GM21723 (cell line): ENCODE results near the gene TXNDC2.
A peak's percentile ranks its signal among the peaks of the same experiment; 100 is the strongest.
"Not testable (repeated sequence)": the region's sequence is repeated elsewhere in the genome, so short reads cannot be mapped to it uniquely, and the experiment has no call there.

ENCODE experiments used
- ATAC-seq: cut with Tn5 transposase; IDR thresholded peaks from one replicate; pipeline ENCODE4 v1.9.1; 2021; ENCODE audit warnings: mild to moderate bottlenecking, moderate library complexity; ENCODE audit not compliant: unreplicated experiment

Gene TXNDC2

GRCh38 chr18:9911226-9911625, 25.5 kb downstream of the TXNDC2 start:
- no peak for ATAC-seq

- not testable (repeated sequence) for ATAC-seq
These were observed 26.5 kb downstream of the TXNDC2 start for GRCh38 chr18:9912285-9912684.

- ATAC-seq = peak; percentile 1
These were observed 27.4 kb downstream of the TXNDC2 start for GRCh38 chr18:9913151-9913525.

GRCh38 chr18:9913526-9914333, 28.0 kb downstream of the TXNDC2 start, which contains the start of gene VAPA:
Gene VAPA (plus strand): TSS chr18:9914016. CDS start chr18:9914257, 241 bp downstream.
- ATAC-seq = peak; percentile 84

GRCh38 chr18:9914334-9914583, 28.5 kb downstream of the TXNDC2 start:
- peak; percentile 15 for ATAC-seq

GRCh38 chr18:9914584-9915290, 29.0 kb downstream of the TXNDC2 start:
- peak; percentile 37 for ATAC-seq

- ATAC-seq = no peak
These were observed 29.7 kb downstream of the TXNDC2 start for GRCh38 chr18:9915291-9916076.

GRCh38 chr18:9916077-9916639, 30.4 kb downstream of the TXNDC2 start:
- ATAC-seq = no peak

GRCh38 chr18:9916808-9917207, 31.0 kb downstream of the TXNDC2 start:
- ATAC-seq = no peak

GRCh38 chr18:9918016-9918680, 32.4 kb downstream of the TXNDC2 start:
- ATAC-seq = no peak

GRCh38 chr18:9919564-9920232, 33.9 kb downstream of the TXNDC2 start:
- ATAC-seq = no peak

GRCh38 chr18:9922592-9923311, 37.0 kb downstream of the TXNDC2 start:
- no peak for ATAC-seq

- ATAC-seq = no peak
These were observed 38.7 kb downstream of the TXNDC2 start for GRCh38 chr18:9924371-9924943.

GRCh38 chr18:9925369-9925768, 39.6 kb downstream of the TXNDC2 start:
- no peak for ATAC-seq

- no peak for ATAC-seq
These were observed 40.0 kb downstream of the TXNDC2 start for GRCh38 chr18:9925795-9926194.

- ATAC-seq = no peak
These were observed 40.6 kb downstream of the TXNDC2 start for GRCh38 chr18:9926223-9926894.

GRCh38 chr18:9926977-9927376, 41.2 kb downstream of the TXNDC2 start:
- ATAC-seq = no peak

- ATAC-seq = no peak
These were observed 41.8 kb downstream of the TXNDC2 start for GRCh38 chr18:9927392-9928063.
